B cell (primary cell): ENCODE results near the gene RSPO3. TPM values are rescaled to one million over a fixed set of nuclear protein-coding genes. Genes with fewer than 3 reads are reported as not detected.

ENCODE experiments used
- ATAC-seq: fragments of 200-7000 bp; cut with Tn5 transposase; one replicate; pipeline ENCODE4 v1.10.0; 2021; ENCODE audit warnings: low read depth, mild to moderate bottlenecking, moderate number of reproducible peaks, moderate library complexity
- CTCF ChIA-PET: fragments of 350-600 bp; sonication (Branson Sonifier 250); formaldehyde crosslinking; loops from one replicate; lab custom pipeline; 2021; ENCODE audit warnings: antibody characterized with exemption, inconsistent platforms; lab: Charles Lee
- POLR2A ChIA-PET: fragments of 350-600 bp; sonication (Branson Sonifier 250); formaldehyde crosslinking; loops from one replicate; lab custom pipeline; 2021; ENCODE audit warnings: antibody characterized with exemption; lab: Charles Lee
- DNase-seq: peaks from one replicate; pipeline ENCODE4 v3.0.0; 2013
- H2AFZ ChIP-seq: 2 replicates; pipeline ENCODE4 v1.6.1; 2012; ENCODE audit warnings: mild to moderate bottlenecking, low read depth, low read length; ENCODE audit not compliant: insufficient read depth, poor library complexity, severe bottlenecking
- H3K27ac ChIP-seq, 2 donors: 1 replicate in 1 of 2; 2 replicates in 1 of 2; pipeline ENCODE4 v1.5.1; 2012 to 2013; ENCODE audit warnings: low read length in 2 of 2, mild to moderate bottlenecking in 2 of 2, moderate library complexity in 1 of 2
- H3K27me3 ChIP-seq, 4 experiments: fragments of 200-600 bp in 1 of 4; sonication (generic) in 1 of 4; replicated peaks in 1 of 4; 1 replicate in 2 of 4; 2 replicates in 2 of 4; pipeline versions ENCODE4 v1.6.1 to v1.7.0; 2013 to 2016; ENCODE audit warnings: low read length in 3 of 4, mild to moderate bottlenecking in 2 of 4, mixed read lengths in 1 of 4, moderate library complexity in 1 of 4; ENCODE audit not compliant: insufficient read depth in 4 of 4, control insufficient read depth in 3 of 4; ENCODE audit errors: control extremely low read depth in 1 of 4
- H3K36me3 ChIP-seq, 2 experiments: replicated peaks in 1 of 2; 1 replicate in 1 of 2; 2 replicates in 1 of 2; pipeline versions ENCODE4 v1.6.1 to v1.7.1; 2013; ENCODE audit warnings: low read length in 1 of 2; ENCODE audit not compliant: insufficient read depth in 2 of 2, control insufficient read depth in 1 of 2; ENCODE audit errors: control extremely low read depth in 1 of 2, extremely low read depth in 1 of 2
- H3K4me1 ChIP-seq, 2 donors: fragments of 200-600 bp in 1 of 2; sonication (generic) in 1 of 2; 1 replicate in 1 of 2; 2 replicates in 1 of 2; pipeline versions ENCODE4 v1.5.1 to v1.6.1; 2013 to 2017; ENCODE audit warnings: low read length in 2 of 2; ENCODE audit not compliant: control insufficient read depth in 2 of 2, insufficient read depth in 2 of 2
- H3K4me2 ChIP-seq: replicated peaks from 2 replicates; pipeline ENCODE3; 2012; ENCODE audit warnings: mild to moderate bottlenecking, low read depth, low read length; ENCODE audit not compliant: poor library complexity, severe bottlenecking
- H3K4me3 ChIP-seq, 5 experiments: fragments of 200-600 bp in 1 of 5; sonication (generic) in 1 of 5; 1 replicate in 3 of 5; 2 replicates in 2 of 5; pipeline versions ENCODE4 v1.5.1 to v1.7.0; 2011 to 2016; ENCODE audit warnings: low read length in 4 of 5, mild to moderate bottlenecking in 4 of 5, low read depth in 2 of 5, control low read depth in 1 of 5, moderate library complexity in 1 of 5; ENCODE audit not compliant: insufficient read depth in 1 of 5; ENCODE audit errors: control extremely low read depth in 1 of 5, extremely low read depth in 1 of 5
- H3K79me2 ChIP-seq: fragments of 200-600 bp; sonication (generic); one replicate; pipeline ENCODE4 v1.6.0; 2016; ENCODE audit warnings: low read length; ENCODE audit not compliant: control insufficient read depth, insufficient read depth
- H3K9ac ChIP-seq: fragments of 200-600 bp; sonication (generic); 2 replicates; pipeline ENCODE4 v1.6.1; 2017; ENCODE audit warnings: mild to moderate bottlenecking, low read length, moderate library complexity
- H3K9me3 ChIP-seq, 3 donors: one replicate each; pipeline versions ENCODE4 v1.6.1 to v1.7.1; 2013; ENCODE audit warnings: low read length in 2 of 3; ENCODE audit not compliant: control insufficient read depth in 2 of 3, insufficient read depth in 1 of 3; ENCODE audit errors: control extremely low read depth in 1 of 3
- H4K20me1 ChIP-seq: 2 replicates; pipeline ENCODE4 v1.6.0; 2012; ENCODE audit warnings: mild to moderate bottlenecking, low read length; ENCODE audit not compliant: insufficient read depth, control insufficient read depth, poor library complexity, severe bottlenecking
- H3K27ac Mint-ChIP-seq: one replicate; pipeline ENCODE4 v1.8.0; 2021; ENCODE audit warnings: mixed read lengths
- H3K27me3 Mint-ChIP-seq: one replicate; pipeline ENCODE4 v1.8.0; 2021; ENCODE audit warnings: mixed read lengths
- H3K4me1 Mint-ChIP-seq: one replicate; pipeline ENCODE4 v1.8.0; 2021; ENCODE audit warnings: mixed read lengths
- H3K4me3 Mint-ChIP-seq: one replicate; pipeline ENCODE4 v1.8.0; 2021; ENCODE audit warnings: mixed read lengths
- H3K9me3 Mint-ChIP-seq: one replicate; pipeline ENCODE4 v1.8.0; 2022; ENCODE audit warnings: mixed read lengths; ENCODE audit not compliant: insufficient read depth
- CTCF ChIP-seq: fragments of 200-600 bp; IDR thresholded peaks from one replicate; pipeline ENCODE4 v1.8.0; 2022; ENCODE audit warnings: antibody characterized with exemption, mild to moderate bottlenecking
- EZH2 ChIP-seq: IDR thresholded peaks from 2 replicates; pipeline ENCODE4 v1.6.1; 2012; ENCODE audit warnings: borderline replicate concordance, low read depth, mild to moderate bottlenecking, moderate library complexity, low read length; ENCODE audit not compliant: insufficient read depth, poor library complexity, severe bottlenecking
- WGBS: methylation state at CpG from one replicate; pipeline ENCODE4 v1.1.5; 2013; ENCODE audit warnings: missing lambda C conversion rate; ENCODE audit not compliant: insufficient coverage; 5-methylcytosine and 5-hydroxymethylcytosine counted together
- intact Hi-C: fragments of 100-400 bp; cut with micrococcal nuclease; formaldehyde crosslinking; loops from one replicate; pipeline ENCODE4 v1.10.0; 2022
- polyA plus RNA-seq: library from polyadenylated mRNA; depleted of rRNA; stranded (reverse); fragments of >200 nt; gene quantifications from 2 replicates; pipeline ENCODE4 v1.2.3, GENCODE V29; 2012
- total RNA-seq, 2 donors: library from RNA; stranded (reverse); fragments of 120-200 nt in 1 of 2; gene quantifications; 1 replicate in 1 of 2; 2 replicates in 1 of 2; pipeline versions ENCODE4 v1.2.3 to v1.2.4, GENCODE V29; 2013 to 2022

Gene RSPO3
- total and polyA plus RNA-seq, 2 donors (not counting 1 experiment from before 2014, with no cell fraction given) = not detected

DNA sequence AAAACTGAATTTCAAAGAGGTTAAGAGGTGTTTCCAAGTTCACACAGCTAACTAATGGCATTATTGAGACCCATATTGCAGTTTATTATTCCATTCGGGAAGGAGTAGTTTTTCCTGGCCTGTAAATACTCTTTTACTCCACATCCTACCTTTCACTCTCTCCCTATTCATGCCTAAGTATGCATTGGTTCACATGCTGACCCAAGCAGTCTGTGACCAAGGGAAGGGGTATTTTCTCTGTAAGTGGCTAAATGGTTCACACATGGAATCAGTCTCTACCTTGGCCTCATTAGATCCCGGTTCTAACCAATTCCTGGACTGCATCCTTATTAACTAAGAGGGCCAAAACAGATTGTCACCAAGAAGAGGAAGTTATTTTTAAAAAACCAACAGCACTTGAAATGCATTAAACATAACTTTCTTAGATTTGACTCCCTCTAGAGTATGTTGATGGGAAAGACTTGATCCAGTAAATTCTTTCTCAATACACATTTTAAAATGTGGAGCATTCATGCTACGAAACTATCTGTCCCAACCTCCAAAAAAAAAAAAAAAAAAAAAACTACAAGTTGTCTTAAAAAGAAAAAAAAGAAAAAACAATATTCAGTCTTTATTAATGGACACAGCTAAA, 17.8 kb upstream of the RSPO3 start:
- Histone ChIP-seq H3K4me3 (no peak overlapping the region), H3K36me3 (no peaks in the 10 kb centered on the region), H3K4me1 (no peaks in the 10 kb centered on the region), H3K79me2 (no peaks in the 10 kb centered on the region), H3K9me3 (no peaks in the 10 kb centered on the region), H2AFZ (no peak overlapping the region), H3K27ac (no peak overlapping the region), H3K9ac (no peak overlapping the region), H3K27me3 (no peaks in the 10 kb centered on the region), H4K20me1 (no peaks in the 10 kb centered on the region), H3K4me2 (no peak overlapping the region)
- Mint-ChIP-seq H3K4me1 (no peaks in the 10 kb centered on the region), H3K9me3 (no peaks in the 10 kb centered on the region), H3K27ac (no peak overlapping the region), H3K4me3 (no peak overlapping the region), H3K27me3 (peaks cover 7% of the 10 kb centered on the region)
- no CpG with 5 or more reads among the region's 3 CpGs for WGBS
- POLR2A ChIA-PET = no interaction called here
- intact Hi-C loops = no loop called here
- DNase-seq (no peak), ATAC-seq (no peak)
- CTCF ChIA-PET = no interaction called here
- TF ChIP-seq CTCF (no peak), EZH2 (no peak)

DNA sequence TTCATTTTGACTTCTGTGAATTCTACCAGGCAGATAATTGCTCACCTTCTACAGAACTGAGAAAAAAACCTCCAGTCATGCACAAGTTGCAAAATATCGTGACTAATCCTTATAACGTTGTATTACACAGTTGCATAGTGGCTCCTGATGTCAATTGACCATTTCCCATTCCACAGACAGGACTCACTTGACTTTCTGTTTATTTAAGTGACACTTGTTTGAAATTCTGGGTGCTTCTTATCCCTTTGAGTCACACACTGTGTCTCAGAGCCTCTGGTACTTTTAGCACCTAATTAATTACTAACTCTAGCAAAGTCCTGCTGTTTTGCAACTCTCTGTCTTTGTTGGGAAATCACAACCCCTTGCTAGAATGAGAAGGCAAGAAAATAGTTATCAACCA, 16.2 kb upstream of the RSPO3 start:
- H3K27me3 ChIP-seq = no peaks in the 10 kb centered on the region
- no peak overlapping the region for H3K9ac ChIP-seq
- H3K9me3 ChIP-seq = no peaks in the 10 kb centered on the region
- H4K20me1 ChIP-seq = no peaks in the 10 kb centered on the region
- no peak for TF ChIP-seq EZH2
- TF ChIP-seq CTCF = no peak
- no peak overlapping the region for H3K27ac ChIP-seq
- ChIA-PET CTCF (no interaction called here), POLR2A (no interaction called here)
- H3K4me1 ChIP-seq = no peaks in the 10 kb centered on the region
- intact Hi-C loops = no loop called here
- DNase-seq = no peak
- no peak overlapping the region for H3K4me3 Mint-ChIP-seq
- no peak for ATAC-seq
- no peaks in the 10 kb centered on the region for H3K79me2 ChIP-seq
- peaks cover 7% of the 10 kb centered on the region for H3K27me3 Mint-ChIP-seq
- H2AFZ ChIP-seq = no peak overlapping the region
- H3K27ac Mint-ChIP-seq = no peak overlapping the region
- H3K9me3 Mint-ChIP-seq = no peaks in the 10 kb centered on the region
- no peak overlapping the region for H3K4me3 ChIP-seq
- WGBS = no CpG with 5 or more reads among the region's 2 CpGs
- no peaks in the 10 kb centered on the region for H3K4me1 Mint-ChIP-seq
- H3K36me3 ChIP-seq = no peaks in the 10 kb centered on the region
- no peak overlapping the region for H3K4me2 ChIP-seq
